Measurements from ENCODE around the gene MAPK12.

MAPK12 gene

DNA sequence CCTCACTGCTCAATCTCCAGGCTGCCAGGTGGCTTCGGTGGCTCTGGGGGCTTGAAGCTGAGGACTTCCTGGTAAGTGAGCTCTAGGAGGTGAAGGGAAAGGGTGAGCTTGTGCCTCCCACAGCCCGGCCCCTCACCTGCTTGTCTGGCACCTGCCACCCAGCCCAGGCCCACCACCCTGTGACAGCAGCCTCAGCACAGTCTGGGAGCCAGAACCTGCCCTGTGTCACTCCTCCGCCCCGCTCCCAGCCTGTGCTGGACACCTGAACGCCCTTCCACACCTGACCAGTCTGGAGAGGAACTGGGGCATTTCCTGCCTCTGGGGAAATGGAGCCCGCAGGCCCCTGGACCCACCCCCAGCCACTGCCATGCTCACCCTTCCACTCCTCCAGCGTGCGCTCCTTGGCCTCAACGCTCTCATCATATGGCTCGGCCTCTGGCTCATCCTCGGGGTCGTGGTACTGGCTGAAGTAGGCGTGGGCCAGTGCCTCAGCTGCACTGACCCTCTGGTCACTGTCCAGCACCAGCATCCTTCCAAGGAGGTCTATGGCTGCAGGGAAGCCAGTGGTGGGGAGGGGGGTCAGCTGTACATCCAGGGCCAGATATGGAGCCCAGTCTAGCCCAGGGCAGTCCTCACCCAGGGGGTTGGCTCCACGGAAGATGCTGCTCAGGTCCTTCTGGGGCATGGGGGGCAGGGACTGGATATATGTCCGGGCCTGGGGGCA is 3.6 kb upstream of the MAPK12 start:
- DNase-seq, result no peak

GRCh38 chr22:50264104-50264745 is 2.7 kb upstream of the MAPK12 start:
- DNase-seq, result no peak

- no peak for DNase-seq
Observed at GRCh38 chr22:50262973-50263617, 1.6 kb upstream of the MAPK12 start.

- DNase-seq, result no peak
Observed at GRCh38 chr22:50262460-50262911, 1.0 kb upstream of the MAPK12 start.

DNA sequence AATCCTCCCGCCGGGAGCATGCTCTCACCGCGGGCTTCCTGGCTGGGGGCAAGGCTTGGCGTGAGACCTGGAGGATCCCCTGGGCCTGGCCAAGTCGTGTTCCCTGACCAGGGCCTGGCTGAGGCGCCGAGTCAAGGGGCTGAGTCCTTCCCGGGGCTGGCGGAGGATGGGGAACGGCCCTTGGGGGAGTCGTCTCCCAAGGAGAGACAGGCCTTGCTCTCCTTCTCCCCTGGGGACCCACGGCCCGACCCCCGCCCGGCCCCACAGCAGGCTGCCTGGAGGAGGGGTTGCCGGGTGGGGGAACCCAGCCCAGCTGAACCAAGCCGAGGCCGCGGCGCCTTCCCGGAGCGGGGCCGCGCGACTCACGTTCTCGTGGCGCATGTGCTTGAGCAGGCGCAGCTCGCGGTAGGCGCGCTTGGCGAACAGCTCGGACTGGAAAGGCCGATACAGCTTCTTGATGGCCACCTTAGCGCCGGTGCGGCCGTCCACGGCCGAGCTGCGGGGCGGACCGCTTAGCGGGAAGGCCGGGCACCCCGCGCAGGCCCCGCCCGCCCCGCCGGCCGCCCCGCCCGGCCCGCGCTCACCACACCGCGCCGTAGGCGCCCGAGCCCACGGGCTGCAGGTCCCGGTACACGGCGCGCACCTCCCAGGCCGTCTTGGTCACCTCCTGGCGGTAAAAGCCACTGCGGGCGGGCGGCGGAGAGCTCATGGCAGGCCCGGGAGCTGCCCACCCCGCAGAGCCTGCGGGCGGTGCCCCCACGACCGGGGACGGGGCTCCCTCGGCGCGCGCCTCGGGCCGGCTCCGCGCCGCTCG is 475 bp downstream of the MAPK12 start:
- no peak for DNase-seq

GRCh38 chr22:50260434-50260800 is 1.1 kb downstream of the MAPK12 start:
- DNase-seq, result no peak

DNA sequence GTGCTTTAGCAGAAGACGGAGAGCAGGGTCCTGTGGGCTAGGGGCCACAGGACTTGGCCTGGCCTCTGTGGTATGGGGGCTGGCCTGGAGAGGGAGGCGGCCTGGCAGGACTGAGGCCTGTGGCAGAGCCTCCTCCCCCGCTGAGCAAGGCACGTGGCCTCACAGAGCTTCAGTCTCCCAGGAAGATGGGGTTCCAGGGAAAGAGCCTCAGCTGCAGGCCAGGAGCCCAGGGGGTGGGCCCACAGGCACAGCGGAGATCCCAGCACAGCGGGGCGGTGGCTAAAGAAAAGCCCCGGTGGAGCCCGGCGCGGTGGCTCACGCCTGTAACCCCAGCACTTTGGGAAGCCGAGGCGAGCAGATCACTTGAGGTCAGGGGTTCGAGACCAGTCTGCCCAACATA is 2.2 kb downstream of the MAPK12 start:
- no peak for DNase-seq

DNA sequence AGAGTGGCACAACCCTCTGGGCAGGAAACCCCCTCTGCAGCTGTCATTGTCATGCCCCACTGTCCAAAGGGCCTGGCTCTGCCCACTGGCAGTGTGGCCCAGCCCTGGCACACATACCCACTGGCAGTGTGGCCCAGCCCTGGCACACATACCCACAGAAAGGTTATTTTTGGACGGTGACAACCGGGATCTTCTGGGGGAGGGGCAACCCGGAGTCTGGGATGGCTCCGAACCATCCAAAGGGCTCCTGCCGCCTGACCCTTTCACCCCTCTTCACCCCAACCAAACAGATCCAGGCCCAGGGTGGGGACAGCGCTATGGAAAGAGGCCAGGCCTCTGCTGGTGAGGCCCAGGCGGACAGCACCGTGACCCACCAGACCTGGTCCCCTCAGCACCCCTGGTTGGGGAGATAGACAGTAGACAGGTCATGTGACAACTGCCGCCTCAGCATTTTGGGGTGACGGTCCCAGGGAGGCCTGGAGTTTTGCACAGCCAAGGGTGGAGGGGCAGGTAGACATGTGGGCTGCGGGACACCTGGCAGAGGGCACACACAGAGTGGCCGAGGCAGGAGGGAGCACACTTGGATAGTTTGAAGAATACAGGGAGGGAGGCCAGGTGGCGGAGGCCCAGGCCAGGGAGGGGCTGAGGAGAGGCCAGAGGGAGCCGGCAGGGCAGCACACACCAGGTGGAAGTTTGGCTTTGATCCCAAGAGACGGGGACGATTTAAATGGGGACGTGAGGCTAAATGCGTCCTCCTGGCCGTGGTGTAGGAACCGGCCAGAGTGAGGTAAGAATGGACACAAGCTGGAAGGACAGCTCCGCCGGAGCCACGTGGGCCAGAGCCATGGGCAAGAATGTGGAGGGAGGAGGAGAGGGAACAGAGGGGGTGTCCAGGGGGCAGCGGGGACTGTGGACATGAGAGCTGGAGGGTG is 2.9 kb downstream of the MAPK12 start:
- no peak for DNase-seq

DNA sequence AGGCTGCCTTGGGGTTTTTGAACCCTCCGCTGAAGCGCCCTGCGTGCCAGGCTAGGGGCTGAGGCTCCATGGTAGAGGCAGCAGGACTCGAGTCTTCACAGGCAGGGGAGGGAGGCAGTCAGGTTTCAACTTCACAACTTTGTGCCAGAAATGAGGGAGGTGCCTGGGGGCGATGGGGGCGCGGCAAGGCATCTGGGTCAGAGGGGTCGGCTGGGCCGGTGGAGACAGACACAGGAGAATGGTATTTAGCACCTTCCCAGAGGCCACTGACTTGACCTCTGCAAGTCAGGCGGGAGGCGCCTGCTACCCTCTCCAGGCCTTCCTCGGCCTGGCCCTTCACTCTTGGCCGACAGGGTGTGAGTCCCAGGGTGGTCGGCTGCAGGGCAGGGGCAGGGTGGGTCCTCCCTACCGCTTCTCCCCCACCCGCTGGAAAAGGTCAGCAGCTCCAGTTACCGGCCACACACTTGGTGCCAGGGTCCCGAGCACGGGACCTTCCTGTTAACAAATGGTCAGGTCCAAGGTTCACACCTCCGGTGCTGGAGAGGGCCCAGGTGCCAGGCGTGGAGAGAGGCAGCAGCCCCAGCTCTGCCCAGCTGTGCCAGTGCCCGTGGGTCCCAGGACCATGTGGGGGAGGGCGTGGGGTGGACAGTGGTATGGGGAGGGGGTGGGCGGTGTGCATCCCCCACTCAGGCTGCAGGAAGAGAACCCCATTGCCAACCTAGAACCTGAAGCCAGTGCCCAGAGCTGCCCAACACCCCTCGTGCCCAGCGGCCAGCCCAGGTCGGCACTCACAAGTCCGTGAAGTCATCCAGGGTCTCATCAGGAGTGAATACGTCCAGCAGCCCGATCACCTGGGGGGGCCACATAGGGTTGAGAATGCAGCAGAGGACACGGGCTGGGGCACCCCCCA is 3.8 kb downstream of the MAPK12 start:
- no peak for DNase-seq

GRCh38 chr22:50257041-50257440 is 4.4 kb downstream of the MAPK12 start:
- DNase-seq, result no peak

GRCh38 chr22:50256258-50256862 is 5.1 kb downstream of the MAPK12 start:
- no peak for DNase-seq

GRCh38 chr22:50255607-50256006 is 5.9 kb downstream of the MAPK12 start:
- DNase-seq, result no peak

GRCh38 chr22:50255099-50255498 is 6.4 kb downstream of the MAPK12 start:
- DNase-seq, result no peak

DNA sequence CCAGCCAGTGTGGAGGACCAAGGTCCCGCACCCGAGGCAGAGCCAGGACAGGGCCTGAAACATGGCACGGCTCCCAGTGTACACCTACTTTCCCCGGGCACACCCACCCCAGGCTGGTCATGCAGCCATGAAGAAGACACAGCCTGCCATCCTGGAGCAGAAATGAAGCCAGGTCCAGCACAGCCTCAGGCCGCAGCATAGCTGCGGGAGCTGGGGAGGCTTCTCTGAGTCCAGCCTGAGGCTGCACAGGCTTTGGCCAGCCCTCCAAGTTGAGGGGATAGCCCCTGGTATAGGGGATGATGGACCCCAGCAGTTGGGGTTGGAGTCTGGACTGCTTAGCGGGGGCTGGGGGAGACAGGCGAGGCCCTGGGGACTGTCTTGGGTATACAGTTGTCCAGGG is 7.5 kb downstream of the MAPK12 start:
- DNase-seq, result no peak

GRCh38 chr22:50253046-50253915 is 8.2 kb downstream of the MAPK12 start:
- no peak for DNase-seq

DNA sequence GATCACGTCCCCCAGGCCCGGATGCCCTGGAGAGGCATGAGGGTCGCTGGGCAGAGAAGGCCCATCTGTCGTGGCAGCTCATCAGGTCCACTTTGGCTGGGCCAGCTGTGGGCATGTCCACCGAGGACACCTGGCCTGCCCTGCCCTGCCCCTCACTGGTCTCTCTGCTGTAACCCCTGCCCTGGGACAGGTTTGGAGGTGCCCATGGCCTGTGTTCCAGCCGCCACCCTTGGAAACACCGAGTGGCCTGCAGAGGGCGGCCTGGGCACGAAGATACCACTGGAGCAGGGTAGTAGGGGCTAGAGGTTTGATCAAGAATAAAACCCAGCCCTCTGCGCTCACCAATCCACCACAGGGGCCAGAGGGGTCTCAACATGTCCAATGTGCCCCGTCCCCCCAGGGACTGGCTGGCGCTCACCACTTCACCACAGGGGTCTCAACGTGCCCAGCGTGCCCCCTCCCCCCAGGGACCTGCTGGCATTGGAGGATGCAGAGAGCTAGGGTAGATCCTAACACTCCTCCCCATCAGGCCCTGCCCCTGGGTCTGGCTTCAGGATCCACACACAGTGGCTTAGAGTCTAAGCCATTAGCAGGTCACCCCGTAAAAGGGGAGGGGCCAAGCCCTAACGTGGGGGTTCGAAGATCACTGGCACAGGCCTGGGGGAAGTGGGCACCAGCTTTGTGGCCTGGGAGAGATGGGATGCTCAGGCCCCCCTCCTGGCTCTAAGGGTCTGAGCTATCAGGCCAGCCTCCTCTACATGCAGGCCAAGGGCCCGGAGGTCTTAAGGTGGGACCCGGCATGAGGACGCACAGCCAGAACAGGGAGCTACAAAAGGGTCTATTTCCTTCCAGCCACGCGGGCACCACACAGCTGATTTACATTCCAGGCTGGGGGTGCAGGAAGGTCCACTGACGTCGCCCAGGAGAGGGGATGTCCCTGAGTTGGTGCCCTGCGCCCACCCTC is 9.1 kb downstream of the MAPK12 start:
- DNase-seq, result peak; percentile 90

GRCh38 chr22:50251477-50252081 is 9.9 kb downstream of the MAPK12 start:
- DNase-seq, result no peak
